H9 (cell line): ENCODE data around the gene CTSH. TPM values are rescaled to one million over a fixed set of nuclear protein-coding genes. Genes with fewer than 3 reads are reported as not detected.

ENCODE experiments used
- DNase-seq: peaks from one replicate; pipeline ENCODE4 v3.0.0-alpha.2; 2017
- H2AFZ ChIP-seq: one replicate; pipeline ENCODE4 v1.6.1; 2013; ENCODE audit warnings: mild to moderate bottlenecking, low read length, control low read depth, moderate library complexity
- H2AK5ac ChIP-seq: 2 replicates; pipeline ENCODE4 v1.6.1; 2013; ENCODE audit warnings: low read length, control low read depth, mixed read lengths; ENCODE audit not compliant: insufficient read length
- H2BK120ac ChIP-seq: one replicate; pipeline ENCODE4 v1.6.1; 2013; ENCODE audit warnings: low read depth, mild to moderate bottlenecking, low read length, control low read depth, inconsistent platforms; ENCODE audit not compliant: poor library complexity, severe bottlenecking
- H2BK12ac ChIP-seq: 2 replicates; pipeline ENCODE4 v1.6.1; 2013; ENCODE audit warnings: low read length, control low read depth, mixed read lengths, low read depth; ENCODE audit not compliant: insufficient read length
- H2BK15ac ChIP-seq: 2 replicates; pipeline ENCODE4 v1.6.1; 2013; ENCODE audit warnings: low read depth, low read length, control low read depth
- H2BK20ac ChIP-seq: one replicate; pipeline ENCODE4 v1.6.1; 2013; ENCODE audit warnings: low read depth, mild to moderate bottlenecking, low read length, control low read depth, inconsistent platforms; ENCODE audit not compliant: poor library complexity, severe bottlenecking
- H2BK5ac ChIP-seq: 2 replicates; pipeline ENCODE4 v1.6.1; 2013; ENCODE audit warnings: low read length, control low read depth, mixed read lengths; ENCODE audit not compliant: insufficient read length
- H3K14ac ChIP-seq: 2 replicates; pipeline ENCODE4 v1.6.1; 2013; ENCODE audit warnings: low read length, control low read depth; ENCODE audit not compliant: insufficient read depth
- H3K18ac ChIP-seq: 2 replicates; pipeline ENCODE4 v1.6.1; 2013; ENCODE audit warnings: low read depth, mild to moderate bottlenecking, mixed read lengths, low read length, control low read depth; ENCODE audit not compliant: insufficient read length
- H3K23ac ChIP-seq: 2 replicates; pipeline ENCODE4 v1.6.1; 2013; ENCODE audit warnings: low read length, control low read depth, mixed read lengths, low read depth; ENCODE audit not compliant: insufficient read length
- H3K23me2 ChIP-seq: 2 replicates; pipeline ENCODE4 v1.6.1; 2013; ENCODE audit warnings: low read depth, mild to moderate bottlenecking, mixed read lengths, low read length, control low read depth; ENCODE audit not compliant: insufficient read length, poor library complexity, severe bottlenecking
- H3K27ac ChIP-seq: 2 replicates; pipeline ENCODE4 v1.5.1; 2013; ENCODE audit warnings: low read length, control low read depth, mixed read lengths, low read depth; ENCODE audit not compliant: insufficient read length
- H3K27me3 ChIP-seq: 2 replicates; pipeline ENCODE4 v1.6.1; 2013; ENCODE audit warnings: low read length, control low read depth, inconsistent platforms; ENCODE audit not compliant: insufficient read depth
- H3K4ac ChIP-seq: 2 replicates; pipeline ENCODE4 v1.6.1; 2013; ENCODE audit warnings: low read depth, mild to moderate bottlenecking, control low read depth, inconsistent platforms, low read length, moderate library complexity
- H3K4me1 ChIP-seq: 2 replicates; pipeline ENCODE4 v1.6.1; 2013; ENCODE audit warnings: low read length, control low read depth, inconsistent platforms; ENCODE audit not compliant: insufficient read depth
- H3K4me2 ChIP-seq: 2 replicates; pipeline ENCODE4 v1.6.1; 2013; ENCODE audit warnings: low read length, control low read depth, mixed read lengths; ENCODE audit not compliant: insufficient read length, insufficient read depth
- H3K56ac ChIP-seq: 2 replicates; pipeline ENCODE4 v1.6.1; 2013; ENCODE audit warnings: low read depth, mild to moderate bottlenecking, mixed read lengths, low read length, control low read depth; ENCODE audit not compliant: insufficient read length
- H3K79me1 ChIP-seq: 2 replicates; pipeline ENCODE4 v1.6.1; 2013; ENCODE audit warnings: low read depth, mild to moderate bottlenecking, moderate library complexity, low read length, control low read depth, inconsistent platforms; ENCODE audit not compliant: insufficient read depth, poor library complexity, severe bottlenecking
- H3K79me2 ChIP-seq: 2 replicates; pipeline ENCODE4 v1.6.1; 2013; ENCODE audit warnings: low read length, control low read depth, inconsistent platforms; ENCODE audit not compliant: insufficient read depth
- H3K9ac ChIP-seq: 2 replicates; pipeline ENCODE4 v1.6.1; 2013; ENCODE audit warnings: low read length, control low read depth, mixed read lengths; ENCODE audit not compliant: insufficient read length; ENCODE audit errors: extremely low read depth
- H3K9me3 ChIP-seq: one replicate; pipeline ENCODE4 v1.6.1; 2013; ENCODE audit warnings: low read depth, low read length, inconsistent platforms; ENCODE audit not compliant: control insufficient read depth
- H3T11ph ChIP-seq: one replicate; pipeline ENCODE4 v1.6.1; 2013; ENCODE audit warnings: mild to moderate bottlenecking, low read length, control low read depth, inconsistent platforms
- H4K20me1 ChIP-seq: one replicate; pipeline ENCODE4 v1.6.1; 2013; ENCODE audit not compliant: control insufficient read depth, insufficient read length, insufficient read depth
- H4K5ac ChIP-seq: 2 replicates; pipeline ENCODE4 v1.6.1; 2013; ENCODE audit warnings: low read depth, mild to moderate bottlenecking, mixed read lengths, low read length, control low read depth; ENCODE audit not compliant: insufficient read length
- H4K8ac ChIP-seq: replicated peaks from 2 replicates; pipeline ENCODE4 v1.6.1; 2013; ENCODE audit warnings: low read length, control low read depth, mixed read lengths, low read depth; ENCODE audit not compliant: insufficient read length
- H4K91ac ChIP-seq: 2 replicates; pipeline ENCODE4 v1.6.1; 2013; ENCODE audit warnings: low read depth, mild to moderate bottlenecking, moderate library complexity, mixed read lengths, low read length, control low read depth; ENCODE audit not compliant: insufficient read length
- H3K27ac Mint-ChIP-seq, 3 experiments: 2 replicates in 2 of 3; 3 replicates in 1 of 3; pipeline ENCODE4 v1.8.0; 2020 to 2021; ENCODE audit warnings: mixed read lengths in 3 of 3, mild to moderate bottlenecking in 1 of 3, moderate library complexity in 1 of 3
- H3K27me3 Mint-ChIP-seq: 2 replicates; pipeline ENCODE4 v1.8.0; 2021; ENCODE audit warnings: low read depth, mild to moderate bottlenecking, moderate library complexity, mixed read lengths
- H3K36me3 Mint-ChIP-seq, 3 experiments: 2 replicates in 2 of 3; 3 replicates in 1 of 3; pipeline ENCODE4 v1.8.0; 2020 to 2021; ENCODE audit warnings: low read depth in 3 of 3, mixed read lengths in 3 of 3; ENCODE audit not compliant: insufficient read depth in 1 of 3
- H3K4me1 Mint-ChIP-seq, 2 experiments: 2 replicates each; pipeline ENCODE4 v1.8.0; 2020; ENCODE audit warnings: mixed read lengths in 2 of 2
- H3K4me3 Mint-ChIP-seq, 2 experiments: 2 replicates in 1 of 2; 3 replicates in 1 of 2; pipeline ENCODE4 v1.8.0; 2020 to 2021; ENCODE audit warnings: mild to moderate bottlenecking in 2 of 2, mixed read lengths in 2 of 2, moderate library complexity in 1 of 2
- H3K9me3 Mint-ChIP-seq, 2 experiments: 2 replicates in 1 of 2; 3 replicates in 1 of 2; pipeline ENCODE4 v1.8.0; 2020; ENCODE audit warnings: mild to moderate bottlenecking in 2 of 2, mixed read lengths in 2 of 2, moderate library complexity in 1 of 2
- WGBS: extraction: QIAGEN DNeasy Blood & Tissue Kit; methylation state at CpG from one replicate; pipeline ENCODE4 v1.1.7; 2013; ENCODE audit warnings: missing lambda C conversion rate, low lambda C conversion rate, mixed read lengths; ENCODE audit not compliant: insufficient read length; ENCODE audit errors: extremely low coverage; 5-methylcytosine and 5-hydroxymethylcytosine counted together
- total RNA-seq: library from RNA; stranded (reverse); gene quantifications from 2 replicates; pipeline ENCODE4 v1.2.1, GENCODE V29; 2021
- TF ChIP-seq, protein P1 (sequence below): fragments of 200-600 bp; sonication (generic); conservative IDR thresholded peaks from 3 replicates; pipeline ENCODE4 v1.8.0; 2021; ENCODE audit warnings: antibody characterized with exemption, mild to moderate bottlenecking

CTSH gene
- total RNA-seq, 1 experiment from 2014 or later = 15.5 TPM

DNA sequence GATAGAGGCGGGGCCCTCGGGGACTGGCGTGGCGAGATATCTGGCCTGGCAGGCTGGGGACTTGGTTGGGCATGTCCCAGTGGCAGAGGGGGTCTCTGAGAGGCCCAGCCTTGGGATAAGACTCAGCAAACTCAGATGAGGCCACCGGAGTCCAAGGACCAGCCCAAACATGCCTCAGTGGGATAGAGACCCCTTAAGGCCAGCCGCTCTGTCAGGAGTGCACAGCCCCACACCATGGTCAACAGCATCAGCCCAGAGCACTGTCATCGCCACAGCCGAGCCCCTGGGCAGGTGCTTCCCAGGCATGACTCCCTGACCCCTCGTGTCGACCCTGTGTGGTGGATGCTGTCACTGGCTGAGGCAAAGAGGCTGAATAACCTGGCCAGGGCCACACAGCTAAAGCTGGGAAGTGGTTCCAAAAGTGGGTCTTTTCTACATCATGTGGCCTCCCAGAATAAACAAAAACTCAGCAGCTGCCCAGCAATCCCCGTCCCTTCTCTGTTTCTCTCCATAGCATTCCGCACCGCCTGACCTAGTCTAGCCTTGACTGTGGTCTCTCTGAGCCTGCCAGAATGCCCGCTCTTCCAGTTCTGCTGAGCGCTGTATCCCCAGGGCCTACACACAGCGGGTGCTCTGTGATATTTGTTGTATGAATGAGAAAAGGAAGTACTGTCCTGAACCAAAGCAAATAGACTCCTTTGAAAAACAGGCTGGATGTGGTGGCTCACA lies 15.1 kb downstream of the CTSH start:
- H3K4ac ChIP-seq = no peak overlapping the region
- no peak overlapping the region for H3K23ac ChIP-seq
- H2BK15ac ChIP-seq = no peak overlapping the region
- no peak overlapping the region for H3K18ac ChIP-seq
- H3K27ac Mint-ChIP-seq = peak overlapping the region in 1 of 3 experiments; percentile 74; a peak in 2 of 7 replicates
- H3K23me2 ChIP-seq = no peaks in the 10 kb centered on the region
- H3K9me3 ChIP-seq = no peaks in the 10 kb centered on the region
- H2BK12ac ChIP-seq = no peak overlapping the region
- DNase-seq = no peak
- no peak overlapping the region for H2BK20ac ChIP-seq
- H2BK120ac ChIP-seq = no peak overlapping the region
- no peak overlapping the region for H3K4me2 ChIP-seq
- H4K20me1 ChIP-seq = no peaks in the 10 kb centered on the region
- no peak overlapping the region for H2AK5ac ChIP-seq
- no peaks in the 10 kb centered on the region for H3K79me2 ChIP-seq
- H3T11ph ChIP-seq = no peak overlapping the region
- no peak overlapping the region for H4K8ac ChIP-seq
- no peak overlapping the region for H3K27ac ChIP-seq
- peaks cover 0 to 3% (median 0%) of the 10 kb centered on the region in 3 experiments; a peak in 4 of 7 replicates for H3K36me3 Mint-ChIP-seq
- H4K91ac ChIP-seq = no peak overlapping the region
- H3K9me3 Mint-ChIP-seq = no peaks in the 10 kb centered on the region; a peak in 1 of 5 replicates
- H3K9ac ChIP-seq = no peak overlapping the region
- H4K5ac ChIP-seq = no peak overlapping the region
- TF ChIP-seq, protein P1, sequence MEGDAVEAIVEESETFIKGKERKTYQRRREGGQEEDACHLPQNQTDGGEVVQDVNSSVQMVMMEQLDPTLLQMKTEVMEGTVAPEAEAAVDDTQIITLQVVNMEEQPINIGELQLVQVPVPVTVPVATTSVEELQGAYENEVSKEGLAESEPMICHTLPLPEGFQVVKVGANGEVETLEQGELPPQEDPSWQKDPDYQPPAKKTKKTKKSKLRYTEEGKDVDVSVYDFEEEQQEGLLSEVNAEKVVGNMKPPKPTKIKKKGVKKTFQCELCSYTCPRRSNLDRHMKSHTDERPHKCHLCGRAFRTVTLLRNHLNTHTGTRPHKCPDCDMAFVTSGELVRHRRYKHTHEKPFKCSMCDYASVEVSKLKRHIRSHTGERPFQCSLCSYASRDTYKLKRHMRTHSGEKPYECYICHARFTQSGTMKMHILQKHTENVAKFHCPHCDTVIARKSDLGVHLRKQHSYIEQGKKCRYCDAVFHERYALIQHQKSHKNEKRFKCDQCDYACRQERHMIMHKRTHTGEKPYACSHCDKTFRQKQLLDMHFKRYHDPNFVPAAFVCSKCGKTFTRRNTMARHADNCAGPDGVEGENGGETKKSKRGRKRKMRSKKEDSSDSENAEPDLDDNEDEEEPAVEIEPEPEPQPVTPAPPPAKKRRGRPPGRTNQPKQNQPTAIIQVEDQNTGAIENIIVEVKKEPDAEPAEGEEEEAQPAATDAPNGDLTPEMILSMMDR = no peak
- no peak overlapping the region for H3K4me3 Mint-ChIP-seq
- no peaks in the 10 kb centered on the region for H3K4me1 ChIP-seq
- no peaks in the 10 kb centered on the region for H3K27me3 ChIP-seq
- no CpG with 5 or more reads among the region's 16 CpGs for WGBS
- no peak overlapping the region for H2BK5ac ChIP-seq
- no peak overlapping the region for H3K56ac ChIP-seq
- no peak overlapping the region for H2AFZ ChIP-seq
- H3K4me1 Mint-ChIP-seq = peaks cover 4% of the 10 kb centered on the region in 2 experiments; a peak in 2 of 4 replicates
- H3K79me1 ChIP-seq = no peaks in the 10 kb centered on the region
- peaks cover 7% of the 10 kb centered on the region for H3K27me3 Mint-ChIP-seq
- H3K14ac ChIP-seq = no peak overlapping the region
